KMS-11 (cell line): ENCODE measurements around the gene CD83.

Experiments used
- H2AFZ ChIP-seq: fragments of 200-600 bp; sonication (generic); 2 replicates; pipeline ENCODE4 v1.6.1; 2016; ENCODE audit warnings: antibody characterized with exemption, mixed run types, low read depth
- H3K27ac ChIP-seq: fragments of 200-600 bp; sonication (generic); 2 replicates; pipeline ENCODE4 v1.6.1; 2016; ENCODE audit warnings: mild to moderate bottlenecking, mixed run types
- H3K27me3 ChIP-seq: fragments of 200-600 bp; sonication (generic); 2 replicates; pipeline ENCODE4 v1.6.1; 2017; ENCODE audit warnings: mild to moderate bottlenecking, low read depth, mixed run types, moderate library complexity; ENCODE audit not compliant: insufficient read depth
- H3K36me3 ChIP-seq: fragments of 200-600 bp; sonication (generic); 2 replicates; pipeline ENCODE4 v1.6.1; 2017; ENCODE audit warnings: mild to moderate bottlenecking, mixed run types; ENCODE audit not compliant: insufficient read depth
- H3K4me1 ChIP-seq: fragments of 200-600 bp; sonication (generic); 2 replicates; pipeline ENCODE4 v1.6.1; 2016; ENCODE audit warnings: mild to moderate bottlenecking, low read depth, mixed run types; ENCODE audit not compliant: poor library complexity, severe bottlenecking
- H3K4me2 ChIP-seq: fragments of 200-600 bp; sonication (generic); 2 replicates; pipeline ENCODE4 v1.7.0; 2016; ENCODE audit warnings: mild to moderate bottlenecking, mixed run types
- H3K4me3 ChIP-seq: fragments of 200-600 bp; sonication (generic); IDR thresholded peaks from 2 replicates; pipeline ENCODE4 v1.6.1; 2017; ENCODE audit warnings: low read depth, low read length, mixed read lengths; ENCODE audit not compliant: insufficient read depth
- H3K79me2 ChIP-seq: fragments of 200-600 bp; sonication (generic); 2 replicates; pipeline ENCODE4 v1.6.1; 2016; ENCODE audit warnings: low read depth, mixed run types; ENCODE audit not compliant: insufficient read depth
- H3K9ac ChIP-seq: fragments of 200-600 bp; sonication (generic); 2 replicates; pipeline ENCODE4 v1.6.1; 2016; ENCODE audit warnings: mild to moderate bottlenecking, mixed run types
- H4K20me1 ChIP-seq: fragments of 200-600 bp; sonication (generic); 2 replicates; pipeline ENCODE4 v1.6.1; 2016; ENCODE audit warnings: mild to moderate bottlenecking, mixed run types; ENCODE audit not compliant: insufficient read depth
- TF ChIP-seq, protein P1 (sequence below): fragments of 200-600 bp; sonication (generic); conservative IDR thresholded peaks from 2 replicates; pipeline ENCODE4 v1.6.1; 2017; ENCODE audit warnings: low read depth, mild to moderate bottlenecking, antibody characterized with exemption, low read length, moderate library complexity, mixed read lengths

Gene CD83

DNA sequence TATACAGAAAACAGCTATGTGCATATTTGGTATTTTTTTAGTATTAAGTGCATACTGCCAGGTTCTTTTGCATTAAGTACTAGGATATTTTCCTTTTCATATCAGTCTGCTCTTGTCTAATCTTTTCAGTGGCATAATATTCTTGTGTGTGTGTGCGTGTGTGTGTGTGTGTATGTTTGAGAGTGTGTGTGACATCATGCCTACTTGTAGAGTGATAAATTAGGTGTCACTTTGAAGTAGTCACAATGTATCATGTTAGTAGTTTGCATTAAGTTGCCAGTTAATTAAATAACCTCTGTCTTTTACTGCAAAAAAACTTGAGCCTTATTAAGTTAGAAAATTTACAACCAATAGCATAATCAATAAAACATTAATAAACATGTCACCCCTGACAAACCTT lies 65.3 kb downstream of the CD83 start:
- TF ChIP-seq, protein P1, sequence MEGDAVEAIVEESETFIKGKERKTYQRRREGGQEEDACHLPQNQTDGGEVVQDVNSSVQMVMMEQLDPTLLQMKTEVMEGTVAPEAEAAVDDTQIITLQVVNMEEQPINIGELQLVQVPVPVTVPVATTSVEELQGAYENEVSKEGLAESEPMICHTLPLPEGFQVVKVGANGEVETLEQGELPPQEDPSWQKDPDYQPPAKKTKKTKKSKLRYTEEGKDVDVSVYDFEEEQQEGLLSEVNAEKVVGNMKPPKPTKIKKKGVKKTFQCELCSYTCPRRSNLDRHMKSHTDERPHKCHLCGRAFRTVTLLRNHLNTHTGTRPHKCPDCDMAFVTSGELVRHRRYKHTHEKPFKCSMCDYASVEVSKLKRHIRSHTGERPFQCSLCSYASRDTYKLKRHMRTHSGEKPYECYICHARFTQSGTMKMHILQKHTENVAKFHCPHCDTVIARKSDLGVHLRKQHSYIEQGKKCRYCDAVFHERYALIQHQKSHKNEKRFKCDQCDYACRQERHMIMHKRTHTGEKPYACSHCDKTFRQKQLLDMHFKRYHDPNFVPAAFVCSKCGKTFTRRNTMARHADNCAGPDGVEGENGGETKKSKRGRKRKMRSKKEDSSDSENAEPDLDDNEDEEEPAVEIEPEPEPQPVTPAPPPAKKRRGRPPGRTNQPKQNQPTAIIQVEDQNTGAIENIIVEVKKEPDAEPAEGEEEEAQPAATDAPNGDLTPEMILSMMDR, result no peak
- Histone ChIP-seq H2AFZ (no peak overlapping the region), H3K4me3 (no peak overlapping the region), H3K9ac (no peak overlapping the region), H3K4me2 (no peak overlapping the region), H4K20me1 (no peaks in the 10 kb centered on the region), H3K27ac (no peak overlapping the region), H3K27me3 (no peaks in the 10 kb centered on the region), H3K4me1 (no peaks in the 10 kb centered on the region), H3K36me3 (no peaks in the 10 kb centered on the region), H3K79me2 (no peaks in the 10 kb centered on the region)
